ENCODE measurements around the gene F2RL1. TPM values are rescaled to one million over a fixed set of nuclear protein-coding genes. Genes with fewer than 3 reads are reported as not detected.
A peak's percentile ranks its signal among the peaks of the same experiment; 100 is the strongest.
"Not testable (repeated sequence)": the region's sequence is repeated elsewhere in the genome, so short reads cannot be mapped to it uniquely, and the experiment has no call there.

The F2RL1 gene
- total and polyA plus RNA-seq, 2 experiments from 2014 or later: 1.4 to 3.3 TPM

DNA sequence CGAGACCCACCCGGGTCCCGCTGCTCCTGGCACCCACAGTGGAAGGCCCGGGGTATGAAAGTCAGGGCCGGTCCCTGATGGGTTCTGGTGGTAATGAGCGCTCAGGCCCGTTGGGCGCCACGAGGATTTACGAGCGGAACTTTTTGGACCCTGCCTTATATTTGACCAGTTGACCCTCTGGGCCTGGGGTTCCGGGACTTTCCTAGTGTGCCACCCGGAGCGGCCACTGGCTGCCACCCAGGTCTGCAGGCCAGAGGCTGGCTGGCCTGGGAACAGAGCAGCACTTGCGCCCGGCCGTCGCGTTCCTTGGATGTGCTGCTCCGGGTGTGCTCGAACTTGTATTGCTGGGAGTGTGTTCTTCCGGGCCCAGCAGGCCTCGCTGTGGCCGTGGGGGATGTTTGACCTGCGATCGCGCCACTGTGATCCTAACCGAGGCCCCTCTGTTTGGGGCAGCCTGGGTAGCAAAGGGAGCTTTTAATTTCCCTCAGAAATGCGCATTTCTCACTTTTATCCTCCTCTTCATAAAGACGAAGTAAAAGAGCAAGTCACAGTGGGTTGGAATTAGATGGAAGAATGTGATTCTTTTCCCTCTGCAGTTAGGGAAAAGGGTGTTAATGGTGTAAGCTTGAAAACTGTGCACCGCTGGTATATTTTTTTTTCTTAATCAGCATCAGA is 1.2 kb downstream of the F2RL1 start:
- no peaks in the 10 kb centered on the region for H4K20me1 ChIP-seq (ENCODE audit: insufficient read depth)
- no peak for TF ChIP-seq EZH2 (IDR thresholded peaks at IDR 0.05; ENCODE audit: insufficient read depth, poor library complexity, severe bottlenecking)
- TF ChIP-seq EZH2phosphoT487 (IDR thresholded peaks at IDR 0.05; ENCODE audit: insufficient read depth, low read depth): no peak
- H3K4me1 ChIP-seq (ENCODE audit: insufficient read depth): peaks cover 34% of the 10 kb centered on the region
- peak overlapping the region; percentile 57; the same call in 1 of the 2 replicates for H3K9ac ChIP-seq
- peak overlapping the region; percentile 76 for H3K4me3 ChIP-seq
- no peaks in the 10 kb centered on the region for H3K79me2 ChIP-seq (ENCODE audit: insufficient read depth)
- peak overlapping the region; percentile 85 for H2AFZ ChIP-seq
- no peaks in the 10 kb centered on the region for H3K27me3 ChIP-seq (replicated peaks; ENCODE audit: insufficient read depth)
- H3K36me3 ChIP-seq (ENCODE audit: low read depth): no peaks in the 10 kb centered on the region
- no peaks in the 10 kb centered on the region for H3K9me3 ChIP-seq (ENCODE audit: low read depth)
- in situ Hi-C loops (cut with MboI): no loop called here
- H3K27ac ChIP-seq: no peak overlapping the region
- no peak for DNase-seq
- 48 to 50% methylated on average over 29 to 30 of the region's 31 CpGs for WGBS, 2 experiments (ENCODE audit: low coverage in 1 of 2, low lambda C conversion rate in 2 of 2, missing lambda C conversion rate in 2 of 2)
- H3F3A ChIP-seq (ENCODE audit: insufficient read depth): peaks cover 31% of the 10 kb centered on the region
- H3K4me2 ChIP-seq (ENCODE audit: unreplicated experiment): peak overlapping the region; percentile 93
- H3K9me2 ChIP-seq (ENCODE audit: insufficient read depth): no peaks in the 10 kb centered on the region

- Histone ChIP-seq H3K27me3 (replicated peaks; ENCODE audit: insufficient read depth) (no peaks in the 10 kb centered on the region), H3K36me3 (ENCODE audit: low read depth) (no peaks in the 10 kb centered on the region), H3K9me2 (ENCODE audit: insufficient read depth) (no peaks in the 10 kb centered on the region), H3K79me2 (ENCODE audit: insufficient read depth) (no peaks in the 10 kb centered on the region), H3K9ac (no peak overlapping the region), H3K9me3 (ENCODE audit: low read depth) (no peaks in the 10 kb centered on the region), H4K20me1 (ENCODE audit: insufficient read depth) (no peaks in the 10 kb centered on the region), H3K4me2 (ENCODE audit: unreplicated experiment) (no peak overlapping the region), H3K4me3 (no peak overlapping the region), H2AFZ (no peak overlapping the region), H3K4me1 (ENCODE audit: insufficient read depth) (peaks cover 29% of the 10 kb centered on the region), H3K27ac (no peak overlapping the region), H3F3A (ENCODE audit: insufficient read depth) (peaks cover 26% of the 10 kb centered on the region)
- no peak for DNase-seq
- WGBS, 2 experiments (ENCODE audit: low coverage in 1 of 2, low lambda C conversion rate in 2 of 2, missing lambda C conversion rate in 2 of 2): 60 to 64% methylated on average over 2 of the region's 2 CpGs
- no peak for TF ChIP-seq EZH2 (IDR thresholded peaks at IDR 0.05; ENCODE audit: insufficient read depth, poor library complexity, severe bottlenecking)
- no peak for TF ChIP-seq EZH2phosphoT487 (IDR thresholded peaks at IDR 0.05; ENCODE audit: insufficient read depth, low read depth)
- in situ Hi-C loops (cut with MboI): no loop called here
Observed at GRCh38 chr5:76820526-76820890, 1.7 kb downstream of the F2RL1 start.

DNA sequence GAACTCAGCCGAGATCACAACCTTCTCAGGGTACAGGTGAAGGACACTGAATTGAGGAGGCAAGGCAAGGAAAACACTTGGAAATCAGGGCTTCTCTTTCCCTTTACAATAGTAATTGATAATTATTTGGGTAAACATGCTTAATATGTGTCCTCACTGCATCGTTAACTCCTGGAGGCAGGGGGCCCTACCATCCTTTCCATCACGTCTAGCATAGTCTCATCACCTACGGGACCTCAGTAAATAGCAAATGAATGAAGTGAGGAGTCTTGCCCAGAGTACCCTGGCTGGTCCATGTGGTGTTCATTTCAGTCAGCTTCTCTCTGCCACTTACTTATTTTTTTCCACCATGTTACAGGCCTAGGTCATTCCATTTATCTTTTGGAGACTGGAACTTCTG is 2.3 kb downstream of the F2RL1 start:
- Histone ChIP-seq H3F3A (ENCODE audit: insufficient read depth) (peaks cover 20% of the 10 kb centered on the region), H3K79me2 (ENCODE audit: insufficient read depth) (no peaks in the 10 kb centered on the region), H3K4me2 (ENCODE audit: unreplicated experiment) (no peak overlapping the region), H3K9me2 (ENCODE audit: insufficient read depth) (no peaks in the 10 kb centered on the region), H3K9me3 (ENCODE audit: low read depth) (no peaks in the 10 kb centered on the region), H2AFZ (no peak overlapping the region), H3K36me3 (ENCODE audit: low read depth) (no peaks in the 10 kb centered on the region), H3K27ac (no peak overlapping the region), H3K27me3 (replicated peaks; ENCODE audit: insufficient read depth) (no peaks in the 10 kb centered on the region), H4K20me1 (ENCODE audit: insufficient read depth) (no peaks in the 10 kb centered on the region), H3K9ac (no peak overlapping the region), H3K4me3 (no peak overlapping the region), H3K4me1 (ENCODE audit: insufficient read depth) (peaks cover 22% of the 10 kb centered on the region)
- WGBS, 2 experiments (ENCODE audit: low coverage in 1 of 2, low lambda C conversion rate in 2 of 2, missing lambda C conversion rate in 2 of 2): 88 to 92% methylated on average over 4 of the region's 4 CpGs
- no peak for TF ChIP-seq EZH2 (IDR thresholded peaks at IDR 0.05; ENCODE audit: insufficient read depth, poor library complexity, severe bottlenecking)
- no peak for TF ChIP-seq EZH2phosphoT487 (IDR thresholded peaks at IDR 0.05; ENCODE audit: insufficient read depth, low read depth)
- DNase-seq: no peak
- in situ Hi-C loops (cut with MboI): no loop called here

DNA sequence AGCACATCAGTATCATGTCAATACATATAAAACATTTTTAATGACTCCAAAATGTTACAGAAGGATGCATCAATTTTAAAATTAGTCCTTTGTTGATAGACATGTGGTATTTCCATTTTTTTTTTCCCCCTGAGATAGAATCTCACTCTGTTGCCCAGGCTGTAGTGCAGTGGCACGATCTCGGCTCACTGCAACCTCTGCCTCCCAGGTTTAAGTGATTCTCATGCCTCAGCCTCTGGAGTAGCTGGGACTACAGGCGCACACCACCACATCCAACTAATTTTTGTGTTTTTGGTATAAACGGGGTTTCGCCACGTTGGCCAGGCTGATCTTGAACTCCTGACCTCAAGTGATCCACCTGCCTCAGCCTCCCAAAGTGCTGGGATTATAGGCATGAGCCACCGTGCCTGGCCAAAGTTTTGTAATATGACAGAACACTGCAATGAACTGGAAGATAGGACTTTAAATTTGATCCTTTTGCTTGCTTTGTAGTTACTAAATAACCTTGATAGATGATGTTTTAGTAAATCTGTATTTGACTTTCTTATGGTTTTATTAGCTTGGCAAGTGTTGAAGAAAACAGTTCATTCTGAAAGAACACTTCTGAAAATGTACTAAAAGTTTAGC is 3.4 kb downstream of the F2RL1 start:
- H3K4me3 ChIP-seq; H3K36me3 ChIP-seq (ENCODE audit: low read depth); DNase-seq; H3K27me3 ChIP-seq (replicated peaks; ENCODE audit: insufficient read depth); H2AFZ ChIP-seq; in situ Hi-C loops (cut with MboI); H3K9ac ChIP-seq; H3K79me2 ChIP-seq (ENCODE audit: insufficient read depth); H3K9me2 ChIP-seq (ENCODE audit: insufficient read depth); H3K4me2 ChIP-seq (ENCODE audit: unreplicated experiment); H3K9me3 ChIP-seq (ENCODE audit: low read depth); H3K27ac ChIP-seq; H4K20me1 ChIP-seq (ENCODE audit: insufficient read depth): not testable (repeated sequence)
- H3F3A ChIP-seq (ENCODE audit: insufficient read depth): peaks cover 10% of the 10 kb centered on the region; the same call in 1 of the 2 replicates
- peaks cover 12% of the 10 kb centered on the region for H3K4me1 ChIP-seq (ENCODE audit: insufficient read depth)
- 79% methylated on average over 7 of the region's 7 CpGs for WGBS, 2 experiments (ENCODE audit: low coverage in 1 of 2, low lambda C conversion rate in 2 of 2, missing lambda C conversion rate in 2 of 2)

DNA sequence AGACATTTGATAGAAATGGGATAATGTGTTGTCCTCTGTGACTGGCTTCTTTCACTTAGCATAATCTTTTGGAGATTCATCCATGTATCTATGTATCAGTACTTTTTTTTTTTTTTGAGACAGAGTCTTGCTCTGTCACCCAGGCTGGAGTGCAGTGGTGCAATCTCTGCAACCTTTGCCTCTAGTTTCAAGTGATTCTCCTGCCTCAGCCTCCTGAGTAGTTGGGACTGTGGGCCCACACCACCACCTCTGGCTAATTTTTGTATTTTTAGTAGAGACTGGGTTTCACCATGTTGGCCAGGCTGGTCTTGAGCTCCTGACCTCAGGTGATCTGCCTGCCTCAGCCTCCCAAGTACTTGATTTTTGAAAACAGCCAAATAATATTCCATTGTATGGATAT is 7.6 kb downstream of the F2RL1 start:
- DNase-seq; in situ Hi-C loops (cut with MboI); H3K79me2 ChIP-seq (ENCODE audit: insufficient read depth); H3K27me3 ChIP-seq (replicated peaks; ENCODE audit: insufficient read depth); H3K9me2 ChIP-seq (ENCODE audit: insufficient read depth); H3F3A ChIP-seq (ENCODE audit: insufficient read depth); H3K36me3 ChIP-seq (ENCODE audit: low read depth); H3K27ac ChIP-seq; H3K4me3 ChIP-seq; H4K20me1 ChIP-seq (ENCODE audit: insufficient read depth); H3K4me1 ChIP-seq (ENCODE audit: insufficient read depth); H2AFZ ChIP-seq; H3K9ac ChIP-seq; H3K4me2 ChIP-seq (ENCODE audit: unreplicated experiment); H3K9me3 ChIP-seq (ENCODE audit: low read depth): not testable (repeated sequence)
